Stimulated activated CD8-positive, alpha-beta memory T cell treated with anti-CD3 and anti-CD28 coated beads, Interleukin-4, amount 100 ng/mL, for 48 hours (primary cell): Measurements from ENCODE around the gene TKT.
"Not testable (repeated sequence)": the region's sequence is repeated elsewhere in the genome, so short reads cannot be mapped to it uniquely, and the experiment has no call there.

Experiments
- DNase-seq: peaks from one replicate; pipeline ENCODE4 v3.0.0-alpha.2; 2020

The TKT gene, protein sequence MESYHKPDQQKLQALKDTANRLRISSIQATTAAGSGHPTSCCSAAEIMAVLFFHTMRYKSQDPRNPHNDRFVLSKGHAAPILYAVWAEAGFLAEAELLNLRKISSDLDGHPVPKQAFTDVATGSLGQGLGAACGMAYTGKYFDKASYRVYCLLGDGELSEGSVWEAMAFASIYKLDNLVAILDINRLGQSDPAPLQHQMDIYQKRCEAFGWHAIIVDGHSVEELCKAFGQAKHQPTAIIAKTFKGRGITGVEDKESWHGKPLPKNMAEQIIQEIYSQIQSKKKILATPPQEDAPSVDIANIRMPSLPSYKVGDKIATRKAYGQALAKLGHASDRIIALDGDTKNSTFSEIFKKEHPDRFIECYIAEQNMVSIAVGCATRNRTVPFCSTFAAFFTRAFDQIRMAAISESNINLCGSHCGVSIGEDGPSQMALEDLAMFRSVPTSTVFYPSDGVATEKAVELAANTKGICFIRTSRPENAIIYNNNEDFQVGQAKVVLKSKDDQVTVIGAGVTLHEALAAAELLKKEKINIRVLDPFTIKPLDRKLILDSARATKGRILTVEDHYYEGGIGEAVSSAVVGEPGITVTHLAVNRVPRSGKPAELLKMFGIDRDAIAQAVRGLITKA

DNA sequence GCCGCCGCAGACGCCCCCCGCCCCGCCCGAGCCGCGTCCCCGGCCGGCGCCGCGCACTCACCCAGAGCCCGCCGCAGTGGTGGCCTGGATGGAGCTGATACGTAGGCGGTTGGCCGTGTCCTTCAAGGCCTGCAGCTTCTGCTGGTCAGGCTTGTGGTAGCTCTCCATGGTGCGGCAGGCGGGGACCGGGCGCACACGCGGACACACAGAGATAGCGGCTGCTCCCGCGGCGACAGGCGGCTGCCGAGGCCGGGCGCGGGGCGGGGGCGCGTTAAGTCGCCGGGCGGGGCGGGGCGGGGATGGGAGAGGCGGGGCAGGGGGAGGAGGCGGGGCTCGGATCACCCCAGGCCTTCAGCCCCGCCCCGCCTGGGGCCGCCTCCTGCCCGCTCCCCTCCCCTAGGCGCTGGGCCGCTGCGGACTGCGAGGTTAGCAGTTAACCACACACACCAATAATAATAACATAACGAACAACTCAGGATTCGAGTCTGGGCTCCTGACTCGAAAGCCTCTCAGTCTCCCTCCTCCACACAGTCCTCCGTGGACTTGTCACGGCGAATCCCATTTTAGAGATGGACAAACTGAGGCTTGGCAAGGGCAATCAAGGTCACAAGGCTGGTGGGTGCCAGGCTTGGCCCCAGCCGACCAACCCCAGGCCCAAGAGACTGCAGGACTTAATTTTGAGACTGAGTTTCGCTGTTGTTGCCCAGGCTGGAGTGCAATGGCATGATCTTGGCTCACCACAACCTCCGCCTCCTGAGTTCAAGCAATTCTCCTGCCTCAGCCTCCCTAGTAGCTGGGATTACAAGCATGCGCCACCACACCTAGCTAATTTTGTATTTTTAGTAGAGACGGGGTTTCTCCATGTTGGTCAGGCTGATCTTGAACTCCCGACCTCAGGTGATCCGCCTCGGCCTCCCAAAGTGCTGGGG lies at the start of gene TKT:
TSS of gene TKT (minus strand) at position 248 of the 929 bp plus-strand sequence. CDS start at position 168, 80 bp downstream.
- DNase-seq: peak; percentile 86

DNA sequence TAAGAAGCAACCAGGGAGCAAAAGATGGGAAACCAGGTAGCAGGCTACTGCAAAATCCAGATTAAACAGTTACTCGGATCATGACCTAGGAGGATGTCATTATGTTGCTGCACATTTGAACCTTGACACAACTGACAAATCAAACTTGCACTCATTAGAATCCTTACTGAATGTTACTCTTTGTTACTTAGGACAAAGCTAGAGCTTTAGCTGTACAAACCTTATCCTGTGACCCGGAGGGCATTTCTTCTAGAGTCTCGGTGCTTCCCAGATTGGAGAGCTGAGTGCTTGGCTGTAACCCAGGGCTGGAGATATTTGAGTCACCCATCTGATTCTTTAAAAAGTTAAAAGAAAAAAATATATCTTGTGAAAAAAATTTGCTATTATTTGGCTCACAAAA lies 48.1 kb upstream of the TKT start:
- no peak for DNase-seq

DNA sequence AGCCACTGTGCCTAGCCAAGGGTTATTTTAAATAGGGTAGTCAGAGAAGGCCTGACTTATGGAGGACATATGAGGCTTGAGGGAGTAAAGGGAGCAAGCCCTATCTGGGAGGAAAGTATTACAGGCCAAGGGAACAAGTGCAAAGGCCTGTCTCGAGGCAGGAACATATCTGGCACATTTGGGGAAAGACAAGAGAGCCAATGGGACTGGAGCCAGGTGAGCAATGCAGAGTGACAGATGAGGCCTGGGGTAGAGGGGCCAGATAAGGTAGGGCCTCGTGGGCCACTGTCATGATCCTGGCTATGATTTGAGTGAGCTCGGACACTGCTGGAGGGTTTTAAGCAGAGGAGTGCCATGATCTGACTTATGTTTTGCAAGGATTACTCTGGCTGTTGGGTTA lies 47.7 kb upstream of the TKT start:
- no peak for DNase-seq

DNA sequence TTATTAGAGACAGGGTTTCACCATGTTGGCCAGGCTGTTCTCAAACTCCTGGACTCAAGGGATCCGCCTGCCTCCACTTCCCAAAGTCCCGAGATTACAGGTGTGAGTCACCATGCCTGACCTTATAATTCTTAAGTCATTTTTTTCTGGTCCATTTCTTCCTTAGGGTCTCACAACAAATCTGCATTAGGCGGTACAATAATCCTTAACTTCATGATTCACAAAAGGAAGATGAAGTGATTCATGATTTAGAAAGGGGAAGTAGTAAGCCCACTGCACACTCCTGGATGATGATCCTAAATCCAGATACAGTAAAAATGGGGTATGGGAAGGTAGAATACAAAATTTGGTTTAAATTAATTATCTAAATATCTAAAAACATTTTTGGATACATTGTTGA lies 45.0 kb upstream of the TKT start:
- no peak for DNase-seq

DNA sequence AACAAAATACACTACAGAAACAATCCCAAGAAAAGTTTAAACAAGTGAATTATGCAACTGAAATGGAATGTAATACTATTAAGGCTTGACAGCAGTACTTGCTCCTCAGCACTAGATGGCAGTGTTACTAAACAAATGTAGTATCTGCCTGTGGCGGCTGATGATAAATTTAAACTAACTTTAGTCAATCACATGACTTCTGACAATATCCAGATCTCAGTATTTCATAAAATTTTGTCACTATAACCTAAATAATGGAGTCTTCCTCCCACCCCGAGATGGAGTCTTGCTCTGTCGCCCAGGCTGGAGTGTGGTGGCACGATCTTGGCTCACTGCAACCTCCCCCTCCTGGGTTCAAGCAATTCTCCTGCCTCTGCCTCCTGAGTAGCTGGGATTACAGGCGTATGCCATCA lies 43.8 kb upstream of the TKT start:
- DNase-seq: not testable (repeated sequence)

DNA sequence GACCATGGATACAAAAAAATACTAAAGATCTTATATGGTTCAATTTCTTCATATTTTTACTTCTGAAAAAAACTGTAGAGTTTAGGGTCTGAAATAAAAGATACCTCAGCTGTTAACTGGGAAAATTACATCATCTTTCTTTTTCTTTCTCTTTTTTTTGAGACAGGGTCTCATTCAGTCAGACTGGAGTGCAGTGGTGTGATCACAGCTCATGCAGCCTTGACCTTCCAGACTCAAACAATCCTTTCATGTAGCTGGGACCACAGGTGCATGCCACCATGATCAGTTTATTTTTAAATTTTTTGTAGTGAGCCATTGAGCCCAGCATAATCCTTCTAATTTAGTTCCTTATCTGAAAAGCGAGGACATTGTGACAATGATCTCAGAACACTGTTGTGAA lies 39.6 kb upstream of the TKT start:
- DNase-seq: no peak

DNA sequence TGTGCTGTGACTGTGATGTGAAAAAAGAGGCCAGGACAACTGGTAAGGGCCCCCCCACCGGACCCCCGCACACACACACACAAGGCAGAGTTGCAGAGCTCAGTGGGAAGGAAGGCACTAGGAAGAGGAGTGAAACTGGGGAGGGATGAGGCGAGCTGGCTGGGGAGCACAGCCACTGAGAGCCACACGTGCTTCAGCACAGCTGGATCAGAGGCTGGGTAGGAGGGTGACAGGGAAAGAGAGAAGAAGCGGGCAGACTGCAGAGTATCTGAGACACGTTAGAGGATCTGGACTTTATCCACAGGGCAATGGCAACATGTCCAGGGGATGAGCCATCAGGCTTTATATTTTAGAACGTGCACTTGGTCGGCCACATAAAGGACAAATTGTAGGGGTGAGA lies 38.0 kb upstream of the TKT start:
- DNase-seq: no peak

DNA sequence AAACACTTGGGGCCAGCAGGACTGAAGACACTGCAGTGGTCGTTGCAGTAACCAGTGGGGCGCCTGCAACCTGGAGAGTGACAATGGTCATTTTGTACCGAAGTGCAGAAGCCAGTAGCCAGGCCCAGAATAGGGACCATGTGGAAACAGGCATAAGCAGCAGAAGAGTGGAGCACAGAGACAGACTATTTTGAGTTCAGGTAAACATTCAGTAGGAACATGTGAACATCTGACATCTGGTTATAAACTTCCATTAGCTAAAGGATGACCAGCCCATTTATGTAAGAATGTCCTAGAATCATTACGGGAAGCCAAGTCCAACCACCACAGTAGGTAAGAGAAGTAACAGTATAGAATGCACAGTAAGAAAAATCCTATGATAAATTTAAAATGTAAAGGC lies 32.4 kb upstream of the TKT start:
- no peak for DNase-seq

DNA sequence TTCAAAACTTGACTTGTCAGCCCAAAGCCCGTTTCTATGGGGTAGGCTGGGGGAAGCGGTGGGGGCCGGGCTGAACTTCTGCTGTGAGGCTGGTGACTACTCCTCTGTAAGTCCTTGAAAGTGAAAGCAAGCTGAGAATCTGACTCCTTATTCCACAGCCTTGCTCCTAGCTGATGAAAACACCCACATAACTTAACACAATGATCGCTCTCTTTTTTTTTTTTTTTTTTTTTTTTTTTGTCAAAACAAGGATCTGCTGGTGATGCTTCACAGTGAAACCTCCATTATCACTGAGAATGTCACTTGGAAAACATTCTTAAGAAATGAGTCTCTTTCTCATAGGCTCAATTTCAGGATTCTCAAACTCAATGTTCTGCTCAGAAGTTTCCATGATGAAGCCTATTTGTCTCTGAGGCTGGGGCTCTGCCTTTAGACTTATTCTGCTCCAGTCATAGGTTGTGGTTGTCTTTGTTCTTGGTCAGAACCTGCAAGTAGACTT lies 31.4 kb upstream of the TKT start:
- DNase-seq: peak; percentile 31

DNA sequence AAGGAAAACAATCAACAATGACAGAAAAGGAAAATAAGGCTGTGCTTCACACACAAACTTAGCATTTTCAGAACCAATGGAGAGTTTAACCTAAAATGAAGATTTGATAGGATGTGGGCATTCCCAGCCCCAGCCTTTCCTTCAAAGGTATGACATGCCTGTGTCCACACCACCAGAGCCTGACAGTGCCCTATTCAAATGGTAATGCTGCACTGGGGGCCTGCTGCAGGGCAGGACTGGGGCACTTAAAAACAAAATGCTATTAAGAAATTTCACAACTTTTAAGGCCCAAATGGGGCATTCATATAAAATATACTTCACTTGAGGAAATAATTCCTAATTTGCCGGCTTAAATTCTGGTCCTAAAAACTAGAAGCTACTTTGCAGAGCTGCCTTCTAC lies 30.9 kb upstream of the TKT start:
- DNase-seq: no peak

DNA sequence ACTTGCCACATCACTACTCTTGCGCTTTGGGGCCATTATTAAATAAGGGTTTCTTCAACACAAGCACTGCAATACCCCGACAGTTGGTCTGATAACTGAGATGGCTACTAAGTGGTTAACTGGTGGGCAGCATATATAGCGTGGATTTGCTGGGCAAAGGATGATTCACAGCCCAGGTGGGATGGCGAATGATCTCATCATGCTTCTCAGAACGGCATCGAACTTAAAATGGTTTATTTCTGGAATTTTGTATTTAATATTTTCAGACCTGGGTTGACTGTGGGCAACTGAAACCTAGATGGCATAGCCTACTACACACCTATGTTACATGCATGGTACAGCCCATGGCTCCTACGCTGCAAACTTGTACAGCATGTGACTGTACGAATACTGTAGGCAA lies 26.8 kb upstream of the TKT start:
- DNase-seq: no peak

DNA sequence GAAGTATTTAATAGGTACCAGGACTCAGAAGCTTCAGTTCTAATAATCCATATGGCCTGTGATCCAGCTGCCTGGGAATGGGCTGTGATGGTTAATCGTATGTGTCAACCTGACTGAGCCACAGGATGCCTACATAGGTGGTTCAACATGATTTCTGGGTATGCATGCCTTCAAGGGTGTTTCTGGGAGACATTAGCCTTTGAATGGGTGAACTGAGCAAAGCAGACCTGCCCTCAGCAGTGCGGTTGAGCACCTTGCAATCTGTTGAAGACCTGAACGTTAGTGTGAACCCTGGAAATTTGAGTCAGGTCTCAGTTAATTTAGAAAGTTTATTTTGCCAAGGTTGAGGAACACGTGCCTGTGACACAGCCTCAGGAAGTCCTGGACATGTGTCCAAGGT lies 22.8 kb upstream of the TKT start:
- DNase-seq: no peak

DNA sequence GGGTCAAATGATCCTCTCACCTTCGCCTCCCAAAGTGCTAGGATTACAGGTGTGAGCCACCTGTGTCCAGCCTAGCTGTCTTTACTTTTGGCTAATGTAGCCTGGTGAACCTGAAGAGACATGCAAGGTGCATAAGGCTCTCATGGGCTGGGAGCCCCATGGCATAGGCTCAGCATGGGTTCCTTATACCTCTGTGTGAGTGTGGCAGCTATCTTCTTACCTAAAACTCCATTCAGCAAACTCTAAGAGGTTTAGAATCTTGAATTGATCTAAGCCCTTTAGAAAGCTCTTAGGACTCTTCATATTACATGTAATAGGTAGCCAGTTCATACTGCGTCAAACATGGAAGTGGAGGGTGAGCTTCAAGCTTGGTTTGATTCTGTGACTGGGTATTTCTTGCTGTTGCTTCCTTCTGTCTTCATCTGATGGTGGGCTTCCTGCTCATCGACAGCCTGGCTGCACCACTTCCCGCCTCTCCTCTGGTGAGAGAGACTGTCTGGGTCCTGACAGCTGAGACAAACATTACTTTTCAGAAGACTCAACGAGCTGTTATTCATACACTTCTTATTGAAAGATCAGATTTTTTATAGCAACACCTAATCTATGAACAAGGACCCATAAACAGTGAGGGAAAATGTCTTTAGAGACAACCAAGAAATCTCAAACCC lies 19.2 kb upstream of the TKT start:
- no peak for DNase-seq

DNA sequence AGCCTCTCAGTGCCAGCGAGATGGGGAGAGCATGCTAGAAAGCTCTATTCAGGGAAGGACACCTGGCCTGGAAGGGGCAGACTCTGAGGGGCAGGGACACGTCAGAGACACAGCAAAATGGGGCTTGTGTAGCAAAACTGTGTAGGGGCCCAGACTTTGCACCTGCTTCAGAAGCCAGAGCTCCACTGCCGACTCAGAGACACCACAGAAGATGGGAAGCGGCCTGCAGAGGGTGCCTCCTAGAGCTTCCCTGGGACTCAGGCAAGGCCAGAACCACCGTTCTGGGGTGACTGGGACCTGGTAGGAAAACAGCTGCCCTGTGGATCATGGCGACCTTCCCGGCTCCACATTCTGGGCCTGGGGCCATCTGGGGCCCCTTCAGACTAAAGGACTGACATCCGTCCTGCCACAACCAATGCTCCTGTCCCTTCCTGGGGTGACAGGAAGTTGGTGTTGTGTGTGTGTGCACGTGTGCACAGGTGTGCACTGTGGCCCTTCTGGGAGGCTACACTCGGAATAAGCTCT lies 17.4 kb upstream of the TKT start:
- DNase-seq: no peak

DNA sequence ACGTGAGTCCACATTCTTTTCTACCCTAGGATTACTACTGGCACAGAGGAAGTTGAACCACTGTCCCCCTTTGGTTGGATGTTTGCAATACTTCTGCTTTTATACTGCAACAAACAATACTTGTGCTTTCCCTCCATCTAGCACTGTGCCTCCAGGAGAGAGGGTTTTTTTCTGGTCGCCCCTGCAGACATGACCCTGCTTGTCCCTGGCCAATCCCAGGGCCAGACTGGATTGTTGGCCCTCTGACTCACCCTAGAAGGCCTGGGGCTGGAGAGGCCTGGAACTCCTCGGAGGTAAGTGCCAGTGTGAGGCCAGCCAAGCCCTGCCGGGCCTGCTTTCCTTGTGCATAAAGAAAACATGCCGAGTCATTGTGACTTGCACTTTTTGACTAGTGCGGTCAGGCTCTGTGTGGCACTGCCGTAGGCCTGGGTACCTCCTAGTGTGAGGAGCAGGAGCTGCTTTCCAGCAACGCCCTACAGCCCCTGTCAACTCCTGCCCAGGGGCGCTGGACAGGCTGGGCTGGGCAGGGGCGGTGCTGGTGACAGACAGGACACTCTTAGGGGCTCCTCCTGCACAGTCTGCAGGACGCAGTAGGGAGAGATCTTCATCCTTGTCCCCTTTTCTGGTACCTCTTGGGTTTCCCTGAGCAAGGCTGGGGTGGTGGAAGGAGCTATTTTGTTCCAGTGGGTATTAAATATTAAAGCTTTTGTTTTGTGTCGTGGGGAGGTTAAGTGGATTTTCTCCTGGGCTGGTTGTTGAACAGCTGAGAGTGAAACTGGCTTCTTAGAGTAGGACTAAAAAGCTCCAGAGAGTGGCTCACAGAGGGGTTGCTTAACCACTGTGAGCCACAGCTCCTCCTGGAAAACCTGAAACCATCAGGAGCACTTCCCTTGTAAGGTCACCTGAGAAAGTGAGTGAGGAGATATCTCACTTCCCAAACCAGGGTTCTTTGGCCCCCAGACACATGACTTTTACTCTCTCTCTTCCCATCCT lies 14.4 kb upstream of the TKT start:
- DNase-seq: peak; percentile 30

DNA sequence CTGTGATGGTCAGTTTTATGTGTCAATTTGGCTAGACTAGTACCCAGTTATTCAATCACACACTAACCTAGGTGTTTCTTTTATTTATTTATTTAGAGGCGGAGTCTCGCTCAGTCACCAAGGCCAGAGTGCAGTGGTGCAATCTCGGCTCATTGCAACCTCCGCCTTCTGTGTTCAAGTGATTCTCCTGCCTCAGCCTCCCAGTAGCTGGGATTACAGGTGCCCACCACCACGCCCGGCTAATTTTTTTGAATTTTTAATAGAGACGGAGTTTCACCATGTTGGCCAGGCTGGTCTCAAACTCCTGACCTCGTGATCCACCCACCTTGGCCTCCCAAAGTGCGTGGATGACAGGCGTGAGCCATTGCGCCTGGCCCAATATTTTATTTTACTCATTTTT lies 13.4 kb upstream of the TKT start:
- DNase-seq: not testable (repeated sequence)

DNA sequence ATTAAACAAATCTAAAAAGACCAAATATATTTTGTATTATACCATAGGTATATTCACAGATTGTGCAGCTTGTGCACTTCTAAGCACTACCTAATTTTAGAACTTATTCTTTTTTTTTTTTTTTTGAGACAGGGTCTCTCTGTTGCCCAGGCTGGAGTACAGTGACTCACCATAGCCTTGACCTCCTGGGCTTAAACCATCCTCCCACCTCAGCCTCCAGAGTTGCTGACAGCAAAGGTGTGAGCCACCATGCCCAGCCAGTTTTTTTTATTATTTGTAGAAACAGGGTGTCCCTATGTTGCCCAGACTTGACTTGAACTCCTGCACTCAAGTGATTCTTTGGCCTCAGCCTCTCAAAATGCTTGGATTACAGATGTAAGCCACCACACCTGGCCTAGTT lies 11.9 kb upstream of the TKT start:
- DNase-seq: no peak

DNA sequence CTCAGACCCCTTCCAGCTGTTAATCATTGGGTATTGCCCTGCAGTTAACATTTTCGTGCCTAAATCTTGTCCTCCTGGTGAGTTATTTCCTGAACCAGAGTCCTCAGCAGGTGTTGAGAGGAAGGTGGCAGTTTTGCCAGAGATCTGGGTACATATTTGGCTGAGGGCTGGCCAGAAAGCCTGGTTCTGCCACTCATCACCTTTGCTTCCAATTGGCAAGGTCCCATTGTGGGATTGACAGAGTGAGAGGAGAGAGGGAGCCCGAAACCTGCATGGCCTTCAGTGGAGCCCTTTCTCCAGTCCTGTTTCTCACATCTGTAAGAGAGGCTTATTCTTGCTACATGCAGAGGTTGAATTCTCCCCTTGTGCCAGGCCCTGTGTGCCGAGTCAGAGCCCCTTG lies 8.9 kb upstream of the TKT start:
- DNase-seq: no peak

DNA sequence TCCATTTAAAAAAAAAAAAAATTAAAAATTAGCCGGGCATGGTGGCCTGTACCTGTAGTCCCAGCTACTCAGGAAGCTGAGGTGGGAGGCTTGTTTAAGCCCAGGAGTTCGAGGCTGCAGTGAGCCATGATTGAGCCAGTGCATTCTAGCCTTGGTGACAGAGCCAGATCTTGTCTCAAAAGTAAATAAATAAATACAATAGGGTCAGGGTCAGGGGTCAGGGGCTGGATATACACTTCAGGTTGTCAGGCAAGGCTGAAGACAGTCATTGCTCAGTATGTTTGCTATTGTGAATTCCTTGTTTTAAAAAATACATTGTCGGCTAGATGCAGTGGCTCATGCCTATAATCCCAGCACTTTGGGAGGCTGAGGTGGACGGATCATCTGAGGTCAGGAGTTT lies 8.1 kb upstream of the TKT start:
- DNase-seq: no peak

DNA sequence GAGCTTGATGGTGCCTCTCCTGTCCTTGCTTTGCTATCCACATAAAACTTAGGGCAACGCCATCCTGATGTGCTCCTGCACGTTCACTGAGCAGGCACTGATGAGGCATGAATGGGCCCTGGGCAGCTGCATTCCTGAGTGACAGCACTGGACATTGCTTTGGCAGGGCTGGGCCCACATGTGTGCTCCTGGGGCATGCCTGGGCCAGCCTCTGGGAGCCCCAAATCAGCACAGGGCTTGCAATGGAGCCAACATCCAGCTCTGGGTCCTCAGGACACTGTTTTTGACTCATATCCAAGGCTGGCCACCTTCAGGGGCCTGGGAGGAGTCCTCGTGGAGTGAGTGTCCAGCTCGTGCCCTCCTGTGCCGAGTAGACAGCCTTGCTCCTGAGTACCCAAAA lies 5.9 kb upstream of the TKT start:
- no peak for DNase-seq

DNA sequence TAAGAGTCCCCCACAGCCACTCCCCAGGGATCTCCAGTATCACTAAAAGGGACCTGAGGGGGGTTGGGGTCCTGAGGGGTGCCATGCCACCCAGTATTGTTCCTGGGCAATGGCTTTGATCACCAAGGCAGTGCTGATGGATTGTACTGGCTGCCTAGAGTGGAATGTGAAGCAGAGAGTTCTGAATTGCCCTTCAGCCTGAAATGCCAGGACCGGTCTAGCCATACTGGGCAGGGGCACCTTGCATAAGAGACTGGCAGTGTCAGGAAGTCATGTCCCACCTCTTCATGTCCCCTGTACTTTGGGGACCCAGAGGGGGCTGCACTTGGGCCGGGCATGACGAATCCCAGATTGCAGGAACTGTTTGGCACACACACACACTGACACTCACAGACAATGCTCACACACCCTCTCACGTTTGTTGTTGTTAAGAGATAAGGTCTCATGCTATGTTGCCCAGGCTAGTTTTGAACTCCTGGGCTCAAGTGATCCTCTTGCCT lies 4.5 kb upstream of the TKT start:
- no peak for DNase-seq
